K562 (cell line): ENCODE data around the gene DYNLT5. TPM values are rescaled to one million over a fixed set of nuclear protein-coding genes. Genes with fewer than 3 reads are reported as not detected.
A peak's percentile ranks its signal among the peaks of the same experiment; 100 is the strongest.

Experiments
- CBFA2T3 ChIP-seq: fragments of 450-650 bp; IDR thresholded peaks from 2 replicates; pipeline ENCODE4 v1.6.1; 2017
- DEAF1 ChIP-seq: fragments of 450-650 bp; formaldehyde crosslinking; IDR thresholded peaks from 2 replicates; pipeline ENCODE4 v1.4.0; 2020; ENCODE audit warnings: mild to moderate bottlenecking, moderate library complexity
- HMG20B ChIP-seq: fragments of 250-450 bp; sonication (Bioruptor Pico); IDR thresholded peaks from 2 replicates; pipeline ENCODE4 v1.5.0; 2021; ENCODE audit warnings: mild to moderate bottlenecking
- MAZ ChIP-seq, 2 experiments: fragments of 450-650 bp in 1 of 2; sonication (generic) in 1 of 2; formaldehyde crosslinking; IDR thresholded peaks in 1 of 2; conservative IDR thresholded peaks in 1 of 2; 2 replicates each; pipeline versions ENCODE4 v1.4.0 to v1.5.0; 2020; ENCODE audit warnings: mild to moderate bottlenecking in 1 of 2, missing genetic modification reagents in 1 of 2
- MCM3 ChIP-seq: fragments of 450-650 bp; IDR thresholded peaks from 2 replicates; pipeline ENCODE4 v1.6.1; 2016
- MXI1 ChIP-seq: IDR thresholded peaks from 2 replicates; pipeline ENCODE4 v1.6.1; 2011; ENCODE audit warnings: low read depth, mild to moderate bottlenecking, improper control_type of control experiment, low read length
- NCOA1 ChIP-seq: fragments of 450-650 bp; IDR thresholded peaks from 2 replicates; pipeline ENCODE4 v1.6.1; 2016; ENCODE audit warnings: low read depth
- PRDM10 ChIP-seq: fragments of 450-650 bp; IDR thresholded peaks from 2 replicates; pipeline ENCODE4 v1.6.1; 2018; ENCODE audit not compliant: partially characterized antibody
- RAD21 ChIP-seq, 2 experiments: fragments of 250-450 bp in 1 of 2; fragments of 450-650 bp in 1 of 2; sonication (Bioruptor Pico) in 1 of 2; formaldehyde crosslinking in 1 of 2; IDR thresholded peaks in 1 of 2; conservative IDR thresholded peaks in 1 of 2; 2 replicates each; pipeline versions ENCODE4 v1.4.0 to v1.8.0; 2020 to 2022; ENCODE audit warnings: mild to moderate bottlenecking in 2 of 2, moderate library complexity in 1 of 2
- RB1 ChIP-seq: fragments of 450-650 bp; IDR thresholded peaks from 2 replicates; pipeline ENCODE4 v1.6.1; 2017; ENCODE audit warnings: low read depth, mild to moderate bottlenecking
- TCF3 ChIP-seq: sonication (generic); formaldehyde crosslinking; IDR thresholded peaks from 2 replicates; pipeline ENCODE4 v1.4.0; 2020; ENCODE audit warnings: mild to moderate bottlenecking, missing genetic modification reagents
- TOE1 ChIP-seq, 2 experiments: fragments of 450-650 bp in 1 of 2; sonication (generic) in 1 of 2; formaldehyde crosslinking in 1 of 2; IDR thresholded peaks; 2 replicates each; pipeline versions ENCODE4 v1.7.1 to v1.8.0; 2016 to 2022; ENCODE audit warnings: borderline replicate concordance in 2 of 2, mild to moderate bottlenecking in 2 of 2, antibody characterized with exemption in 1 of 2, inconsistent platforms in 1 of 2, low read depth in 1 of 2, missing genetic modification reagents in 1 of 2, moderate library complexity in 1 of 2
- ZNF175 ChIP-seq: fragments of 200-800 bp; sonication (Bioruptor generic); IDR thresholded peaks from 2 replicates; pipeline ENCODE4 v1.6.1; 2016; ENCODE audit warnings: low read depth, mild to moderate bottlenecking, missing genetic modification characterization, missing compliant biosample characterization
- ZNF274 ChIP-seq: IDR thresholded peaks from 2 replicates; pipeline ENCODE4 v1.6.1; 2011; ENCODE audit warnings: low read depth, mild to moderate bottlenecking, low read length, moderate library complexity, borderline replicate concordance
- ZNF384 ChIP-seq: IDR thresholded peaks from 2 replicates; pipeline ENCODE4 v1.6.1; 2012; ENCODE audit warnings: low read depth, low read length, improper control_type of control experiment
- ZNF592 ChIP-seq: fragments of 450-650 bp; IDR thresholded peaks from 2 replicates; pipeline ENCODE4 v1.6.1; 2017; ENCODE audit warnings: antibody characterized with exemption, mild to moderate bottlenecking
- polyA plus RNA-seq, 8 experiments: library from polyadenylated mRNA; depleted of rRNA in 4 of 8; stranded (reverse) in 5 of 8; unstranded in 3 of 8; fragments of >200 nt; fragmentation: Nextera tagmentation in 2 of 8; fragmentation: Illumina TruSeq in 1 of 8; extraction: Ambion mirVana in 2 of 8; extraction: Trizol in 1 of 8; gene quantifications; 2 replicates each; pipeline versions ENCODE4 v1.2.1 to v1.2.3, GENCODE V29; 2011 to 2014; ENCODE audit warnings: inconsistent platforms in 1 of 8, missing spikeins in 1 of 8
- total RNA-seq, 7 experiments: library from RNA; depleted of rRNA in 6 of 7; stranded (reverse); fragments of >200 nt in 6 of 7; fragmentation: Illumina TruSeq in 2 of 7; extraction: Trizol in 2 of 7; gene quantifications; 2 replicates each; pipeline versions ENCODE4 v1.2.1 to v1.2.3, GENCODE V29; 2011 to 2021; ENCODE audit warnings: low replicate concordance in 1 of 7
- TF ChIP-seq, protein P1 (sequence below): fragments of 250-450 bp; sonication (Bioruptor Pico); IDR thresholded peaks from 2 replicates; pipeline ENCODE4 v1.4.0; 2020

DYNLT5 gene
- total and polyA plus RNA-seq, 9 of the 15 experiments (the other 6 are each of a cell fraction or from before 2014, with no cell fraction given) = not detected

DNA sequence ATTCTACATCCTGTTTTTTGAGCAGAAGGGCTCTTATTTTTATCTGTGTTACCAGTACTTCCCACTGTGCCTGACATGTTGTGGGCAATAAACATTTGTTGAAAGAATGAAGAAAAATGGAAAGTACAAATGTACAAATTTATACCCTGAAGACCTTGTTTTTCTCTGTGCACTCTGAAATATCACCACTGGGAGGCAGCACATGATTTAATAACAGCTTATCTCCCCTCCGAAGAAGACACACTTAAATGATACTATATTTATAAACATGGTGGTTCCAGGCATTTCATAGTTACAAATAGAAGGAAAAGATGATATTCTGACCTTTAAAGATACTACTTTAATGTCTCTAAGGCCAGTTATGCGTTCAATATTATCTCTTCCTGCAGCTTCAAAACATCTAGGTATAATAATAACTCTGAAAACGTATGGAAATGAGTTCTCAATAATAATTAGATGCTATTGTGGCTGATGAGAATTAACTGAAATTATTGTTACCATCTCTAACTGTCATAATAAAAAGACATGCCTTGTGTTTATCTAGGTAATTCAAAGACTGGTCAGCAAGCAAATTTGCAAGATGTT, 12.8 kb downstream of the DYNLT5 start (continued):
- TF ChIP-seq RAD21 (CRISPR knock-in tag; conservative IDR thresholded peaks at IDR 0.05 in 1 of 2, IDR thresholded peaks at IDR 0.05 in 1 of 2) = peak; percentile 91 to 93
- TF ChIP-seq DEAF1 = peak; percentile 88
- no peak for TF ChIP-seq CBFA2T3
- TF ChIP-seq MAZ (CRISPR knock-in tag; conservative IDR thresholded peaks at IDR 0.05 in 1 of 2, IDR thresholded peaks at IDR 0.05 in 1 of 2) = 0 out of 4 replicates have a peak, but pooled peaks of 1 of the 2 experiments have one; percentile 38
- TF ChIP-seq, protein P1, sequence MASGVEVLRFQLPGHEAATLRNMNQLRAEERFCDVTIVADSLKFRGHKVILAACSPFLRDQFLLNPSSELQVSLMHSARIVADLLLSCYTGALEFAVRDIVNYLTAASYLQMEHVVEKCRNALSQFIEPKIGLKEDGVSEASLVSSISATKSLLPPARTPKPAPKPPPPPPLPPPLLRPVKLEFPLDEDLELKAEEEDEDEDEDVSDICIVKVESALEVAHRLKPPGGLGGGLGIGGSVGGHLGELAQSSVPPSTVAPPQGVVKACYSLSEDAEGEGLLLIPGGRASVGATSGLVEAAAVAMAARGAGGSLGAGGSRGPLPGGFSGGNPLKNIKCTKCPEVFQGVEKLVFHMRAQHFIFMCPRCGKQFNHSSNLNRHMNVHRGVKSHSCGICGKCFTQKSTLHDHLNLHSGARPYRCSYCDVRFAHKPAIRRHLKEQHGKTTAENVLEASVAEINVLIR (CRISPR knock-in tag) = no peak
- no peak for TF ChIP-seq ZNF175 (CRISPR knock-in tag)
- no peak for TF ChIP-seq NCOA1
- TF ChIP-seq ZNF384 = no peak
- no peak for TF ChIP-seq RB1
- TF ChIP-seq HMG20B (CRISPR knock-in tag) = no peak
- TF ChIP-seq TOE1 (IDR thresholded peaks at IDR 0.05; ENCODE audit: borderline replicate concordance) = peak; percentile 22; the same call in 1 of the 2 replicates
- no peak for TF ChIP-seq TOE1 (CRISPR knock-in tag; IDR thresholded peaks at IDR 0.05; ENCODE audit: borderline replicate concordance, low read depth)
- TF ChIP-seq TCF3 = no peak
- no peak for TF ChIP-seq MXI1
- TF ChIP-seq MCM3 = no peak
- no peak for TF ChIP-seq PRDM10
- 0 out of 2 replicates have a peak, but pooled peaks have one; percentile 28 for TF ChIP-seq ZNF592
- TF ChIP-seq ZNF274 = no peak
